Ishikawa (cell line): ENCODE measurements around the gene SMIM8.

Source experiments
- CEBPB ChIP-seq: IDR thresholded peaks from 2 replicates; pipeline ENCODE4 v1.6.1; 2012
- CREB1 ChIP-seq: IDR thresholded peaks from 2 replicates; pipeline ENCODE4 v1.6.1; 2012; ENCODE audit warnings: low read depth
- EGR1 ChIP-seq: IDR thresholded peaks from 2 replicates; pipeline ENCODE4 v1.6.1; 2012
- EP300 ChIP-seq: IDR thresholded peaks from 2 replicates; pipeline ENCODE4 v1.6.1; 2012; ENCODE audit warnings: borderline replicate concordance
- FOXM1 ChIP-seq: IDR thresholded peaks from 2 replicates; pipeline ENCODE4 v1.6.1; 2012; ENCODE audit warnings: low read depth, borderline replicate concordance
- MAX ChIP-seq: IDR thresholded peaks from 2 replicates; pipeline ENCODE4 v1.6.1; 2012
- NFIC ChIP-seq: IDR thresholded peaks from 2 replicates; pipeline ENCODE4 v1.6.1; 2012
- RAD21 ChIP-seq: IDR thresholded peaks from 2 replicates; pipeline ENCODE4 v1.6.1; 2012; ENCODE audit warnings: low read depth
- REST ChIP-seq: IDR thresholded peaks from 2 replicates; pipeline ENCODE4 v1.6.1; 2012; ENCODE audit warnings: low read depth, mild to moderate bottlenecking
- TAF1 ChIP-seq: IDR thresholded peaks from 2 replicates; pipeline ENCODE4 v1.6.1; 2012; ENCODE audit warnings: low read depth, mild to moderate bottlenecking
- TCF12 ChIP-seq: IDR thresholded peaks from 2 replicates; pipeline ENCODE4 v1.6.1; 2012; ENCODE audit warnings: low read depth
- TEAD4 ChIP-seq: IDR thresholded peaks from 2 replicates; pipeline ENCODE4 v1.6.1; 2012
- USF1 ChIP-seq: IDR thresholded peaks from 2 replicates; pipeline ENCODE4 v1.6.1; 2012
- YY1 ChIP-seq: IDR thresholded peaks from 2 replicates; pipeline ENCODE4 v1.6.1; 2012; ENCODE audit warnings: low read depth
- ZBTB7A ChIP-seq: IDR thresholded peaks from 2 replicates; pipeline ENCODE4 v1.6.1; 2012; ENCODE audit warnings: low read depth

The SMIM8 gene

GRCh38 chr6:87315071-87315470, 7.3 kb upstream of the SMIM8 start:
- TF ChIP-seq RAD21 (no peak), ZBTB7A (no peak), YY1 (no peak), USF1 (no peak)

- no peak for TF ChIP-seq TAF1
- TF ChIP-seq ZBTB7A: no peak
- no peak for TF ChIP-seq USF1
Measured at GRCh38 chr6:87319271-87319987, 3.0 kb upstream of the SMIM8 start.

- TF ChIP-seq USF1: no peak
- no peak for TF ChIP-seq TAF1
- TF ChIP-seq NFIC: no peak
- no peak for TF ChIP-seq CREB1
- TF ChIP-seq EGR1: no peak
- TF ChIP-seq YY1: no peak
- TF ChIP-seq ZBTB7A: no peak
- TF ChIP-seq REST: no peak
- TF ChIP-seq CEBPB: no peak
- TF ChIP-seq TCF12: no peak
Measured at GRCh38 chr6:87330961-87331360, 8.6 kb downstream of the SMIM8 start.

GRCh38 chr6:87333033-87333432, 10.6 kb downstream of the SMIM8 start:
- TF ChIP-seq TEAD4: no peak
- TF ChIP-seq ZBTB7A: no peak
- TF ChIP-seq CREB1: no peak
- TF ChIP-seq CEBPB: no peak

GRCh38 chr6:87333591-87334181, 11.3 kb downstream of the SMIM8 start:
- TF ChIP-seq MAX (no peak), ZBTB7A (no peak), REST (no peak), RAD21 (no peak), USF1 (no peak), CEBPB (no peak), CREB1 (no peak), NFIC (no peak), EP300 (no peak), TEAD4 (no peak), FOXM1 (no peak), TAF1 (no peak), YY1 (no peak), TCF12 (no peak), EGR1 (no peak)

- TF ChIP-seq YY1 (no peak), CEBPB (no peak), FOXM1 (no peak), TAF1 (no peak), TCF12 (no peak), TEAD4 (no peak), MAX (no peak), EP300 (no peak), EGR1 (no peak), REST (no peak), NFIC (no peak), ZBTB7A (no peak)
Measured at GRCh38 chr6:87334683-87335082, 12.3 kb downstream of the SMIM8 start.
